H1 (cell line): Measurements from ENCODE around the gene ACTR3C. TPM values are rescaled to one million over a fixed set of nuclear protein-coding genes. Genes with fewer than 3 reads are reported as not detected.
A peak's percentile ranks its signal among the peaks of the same experiment; 100 is the strongest.

Experiments used
- CTCF ChIA-PET: fragments of 300-600 bp; sonication (Branson Sonifier 250); formaldehyde crosslinking; loops from one replicate; lab custom pipeline; 2021; ENCODE audit not compliant: partially characterized antibody; lab: Charles Lee
- POLR2A ChIA-PET: fragments of 300-600 bp; sonication (Branson Sonifier 250); formaldehyde crosslinking; loops from one replicate; lab custom pipeline; 2021; ENCODE audit warnings: inconsistent platforms; ENCODE audit not compliant: partially characterized antibody; lab: Charles Lee
- DNase-seq, 2 experiments: peaks; one replicate each; pipeline versions ENCODE4 v3.0.0 to v3.0.0-alpha.2; 2010 to 2022; ENCODE audit warnings: low spot score in 2 of 2, low read depth in 1 of 2, mixed read lengths in 1 of 2
- FAIRE-seq: peaks from 2 replicates; lab custom pipeline; 2011; peaks lifted over from hg19 to GRCh38; lab: Jason Lieb, UNC
- H2AFZ ChIP-seq: 2 replicates; pipeline ENCODE4 v1.8.1; 2012; ENCODE audit warnings: low read length, inconsistent platforms
- H2AK5ac ChIP-seq: 2 replicates; pipeline ENCODE4 v1.6.1; 2013; ENCODE audit warnings: low read depth, low read length
- H2BK120ac ChIP-seq: replicated peaks from 2 replicates; pipeline ENCODE3; 2013; ENCODE audit warnings: low read depth, low read length, inconsistent platforms
- H2BK12ac ChIP-seq: 2 replicates; pipeline ENCODE4 v1.6.1; 2013; ENCODE audit warnings: low read depth, low read length
- H2BK15ac ChIP-seq: 2 replicates; pipeline ENCODE4 v1.6.1; 2013; ENCODE audit warnings: low read length
- H2BK20ac ChIP-seq: 2 replicates; pipeline ENCODE4 v1.6.1; 2013; ENCODE audit warnings: low read length
- H2BK5ac ChIP-seq: 2 replicates; pipeline ENCODE4 v1.6.1; 2013; ENCODE audit warnings: low read depth, low read length
- H3K14ac ChIP-seq: 2 replicates; pipeline ENCODE4 v1.6.1; 2013; ENCODE audit warnings: inconsistent platforms; ENCODE audit not compliant: insufficient read length
- H3K18ac ChIP-seq: 2 replicates; pipeline ENCODE4 v1.6.1; 2013; ENCODE audit warnings: low read length; ENCODE audit errors: extremely low read depth
- H3K23ac ChIP-seq: 2 replicates; pipeline ENCODE4 v1.6.1; 2013; ENCODE audit warnings: inconsistent platforms; ENCODE audit not compliant: insufficient read length
- H3K23me2 ChIP-seq: 2 replicates; pipeline ENCODE4 v1.6.1; 2013; ENCODE audit warnings: low read depth, low read length
- H3K27ac ChIP-seq: 2 replicates; pipeline ENCODE4 v1.6.1; 2011; ENCODE audit warnings: low read depth, low read length, inconsistent platforms
- H3K27me3 ChIP-seq, 4 experiments: replicated peaks in 1 of 4; 1 replicate in 1 of 4; 2 replicates in 3 of 4; pipeline versions ENCODE4 v1.6.1 to v1.8.1; 2011 to 2013; ENCODE audit warnings: low read length in 3 of 4, mild to moderate bottlenecking in 3 of 4, inconsistent platforms in 2 of 4, mixed read lengths in 2 of 4, moderate library complexity in 1 of 4; ENCODE audit not compliant: control insufficient read depth in 3 of 4, insufficient read depth in 3 of 4; ENCODE audit errors: extremely low read depth in 1 of 4
- H3K36me3 ChIP-seq, 4 experiments: 2 replicates each; pipeline versions ENCODE4 v1.6.1 to v1.8.1; 2011 to 2013; ENCODE audit warnings: mild to moderate bottlenecking in 4 of 4, low read length in 3 of 4, moderate library complexity in 2 of 4, control low read depth in 1 of 4, inconsistent platforms in 1 of 4; ENCODE audit not compliant: insufficient read depth in 4 of 4, control insufficient read depth in 2 of 4
- H3K4ac ChIP-seq: replicated peaks from 2 replicates; pipeline ENCODE3; 2013; ENCODE audit warnings: low read length, low read depth, mixed read lengths, inconsistent platforms; ENCODE audit not compliant: insufficient read length
- H3K4me1 ChIP-seq, 4 experiments: replicated peaks in 1 of 4; 1 replicate in 1 of 4; 2 replicates in 3 of 4; pipeline versions ENCODE4 v1.6.1 to v1.8.1; 2011 to 2013; ENCODE audit warnings: low read length in 3 of 4, inconsistent platforms in 2 of 4, mixed read lengths in 1 of 4; ENCODE audit not compliant: insufficient read depth in 4 of 4, control insufficient read depth in 3 of 4
- H3K4me2 ChIP-seq, 2 experiments: 2 replicates each; pipeline versions ENCODE4 v1.6.1 to v1.8.1; 2011 to 2013; ENCODE audit warnings: low read depth in 2 of 2, low read length in 2 of 2, control low read depth in 1 of 2, inconsistent platforms in 1 of 2, mild to moderate bottlenecking in 1 of 2; ENCODE audit not compliant: insufficient read depth in 1 of 2
- H3K4me3 ChIP-seq, 4 experiments: fragments of 200-600, 300-600 bp in 1 of 4; sonication (generic), shearing (Covaris generic), sonication (Bioruptor Twin) in 1 of 4; 2 replicates each; pipeline versions ENCODE4 v1.5.1 to v1.8.1; 2011 to 2016; ENCODE audit warnings: low read length in 4 of 4, low read depth in 3 of 4, control low read depth in 2 of 4, inconsistent platforms in 2 of 4, mild to moderate bottlenecking in 2 of 4, mixed read lengths in 1 of 4, moderate library complexity in 1 of 4; ENCODE audit not compliant: insufficient read depth in 2 of 4; ENCODE audit errors: extremely low read depth in 1 of 4
- H3K56ac ChIP-seq: replicated peaks from 2 replicates; pipeline ENCODE3; 2013; ENCODE audit warnings: low read depth, mild to moderate bottlenecking, mixed read lengths, low read length, inconsistent platforms; ENCODE audit not compliant: insufficient read length
- H3K79me1 ChIP-seq: 2 replicates; pipeline ENCODE4 v1.6.1; 2013; ENCODE audit warnings: low read depth, low read length, control low read depth
- H3K79me2 ChIP-seq, 2 experiments: 2 replicates each; pipeline versions ENCODE4 v1.6.1 to v1.8.1; 2012 to 2013; ENCODE audit warnings: low read length in 2 of 2, mild to moderate bottlenecking in 2 of 2, inconsistent platforms in 1 of 2; ENCODE audit not compliant: insufficient read depth in 2 of 2, control insufficient read depth in 1 of 2
- H3K9ac ChIP-seq, 4 experiments: replicated peaks in 1 of 4; 1 replicate in 1 of 4; 2 replicates in 3 of 4; pipeline versions ENCODE4 v1.6.1 to v1.8.1; 2011 to 2013; ENCODE audit warnings: low read depth in 3 of 4, low read length in 3 of 4, control low read depth in 2 of 4, mild to moderate bottlenecking in 2 of 4, moderate library complexity in 2 of 4, inconsistent platforms in 1 of 4; ENCODE audit errors: extremely low read depth in 1 of 4
- H3K9me3 ChIP-seq, 2 experiments: 2 replicates each; pipeline versions ENCODE4 v1.6.1 to v1.8.1; 2012 to 2013; ENCODE audit warnings: mild to moderate bottlenecking in 2 of 2, moderate library complexity in 2 of 2, control low read depth in 1 of 2, inconsistent platforms in 1 of 2, low read depth in 1 of 2, low read length in 1 of 2, mixed read lengths in 1 of 2; ENCODE audit not compliant: insufficient read depth in 2 of 2
- H4K20me1 ChIP-seq, 2 experiments: replicated peaks in 1 of 2; 2 replicates each; pipeline versions ENCODE3 to v1.8.1; 2011 to 2013; ENCODE audit warnings: inconsistent platforms in 2 of 2, low read length in 2 of 2, mild to moderate bottlenecking in 1 of 2; ENCODE audit not compliant: insufficient read depth in 2 of 2, control insufficient read depth in 1 of 2
- H4K5ac ChIP-seq: 2 replicates; pipeline ENCODE4 v1.6.1; 2013; ENCODE audit warnings: low read length, low read depth, mixed read lengths, inconsistent platforms; ENCODE audit not compliant: insufficient read length
- H4K8ac ChIP-seq: 2 replicates; pipeline ENCODE4 v1.8.0; 2013; ENCODE audit warnings: mild to moderate bottlenecking, moderate library complexity, low read length, inconsistent platforms; ENCODE audit not compliant: insufficient read depth; ENCODE audit errors: extremely low read depth
- H4K91ac ChIP-seq: replicated peaks from 2 replicates; pipeline ENCODE3; 2013; ENCODE audit warnings: low read length, mixed read lengths, inconsistent platforms; ENCODE audit not compliant: insufficient read length
- ATF2 ChIP-seq: IDR thresholded peaks from 2 replicates; pipeline ENCODE4 v1.6.1; 2012; ENCODE audit warnings: low read length, inconsistent platforms
- CTCF ChIP-seq, 3 experiments: IDR thresholded peaks; 1 replicate in 2 of 3; 2 replicates in 1 of 3; pipeline versions ENCODE4 v1.5.1 to v1.6.1; 2011; ENCODE audit warnings: low read length in 3 of 3, mild to moderate bottlenecking in 3 of 3, inconsistent platforms in 2 of 3, low read depth in 1 of 3, moderate library complexity in 1 of 3; ENCODE audit not compliant: insufficient read depth in 1 of 3; ENCODE audit errors: control extremely low read depth in 1 of 3
- EZH2 ChIP-seq: fragments of 200-600 bp; sonication (generic); IDR thresholded peaks from 2 replicates; pipeline ENCODE4 v1.7.1; 2012; ENCODE audit warnings: low read depth, mild to moderate bottlenecking, moderate library complexity, low read length, inconsistent platforms; ENCODE audit not compliant: severe bottlenecking
- JUN ChIP-seq: IDR thresholded peaks from 2 replicates; pipeline ENCODE4 v1.6.1; 2011; ENCODE audit warnings: low read depth, mild to moderate bottlenecking, improper control_type of control experiment, low read length
- KDM5A ChIP-seq: fragments of 200-600 bp; IDR thresholded peaks from 2 replicates; pipeline ENCODE4 v1.7.1; 2012; ENCODE audit warnings: mild to moderate bottlenecking, low read length, inconsistent platforms, mixed read lengths
- RAD21 ChIP-seq, 2 experiments: IDR thresholded peaks in 1 of 2; conservative IDR thresholded peaks in 1 of 2; 2 replicates each; pipeline ENCODE4 v1.6.1; 2011; ENCODE audit warnings: low read depth in 2 of 2, low read length in 2 of 2, improper control_type of control experiment in 1 of 2, inconsistent platforms in 1 of 2, mild to moderate bottlenecking in 1 of 2, moderate library complexity in 1 of 2
- whole genome bisulfite sequencing, 2 experiments: shearing (Covaris generic) in 1 of 2; methylation state at CpG; one replicate each; pipeline versions ENCODE4 v1.1.6 to v1.1.7; 2013 to 2015; ENCODE audit warnings: low lambda C conversion rate in 2 of 2, mixed read lengths in 2 of 2, inconsistent platforms in 1 of 2, low coverage in 1 of 2, missing lambda C conversion rate in 1 of 2; ENCODE audit not compliant: insufficient replicate concordance in 2 of 2, insufficient coverage in 1 of 2, insufficient read length in 1 of 2; ENCODE audit errors: extremely low coverage in 1 of 2, missing lambda C conversion rate in 1 of 2; 5-methylcytosine and 5-hydroxymethylcytosine counted together
- polyA plus RNA-seq, 7 experiments: library from polyadenylated mRNA; depleted of rRNA in 3 of 7; stranded (reverse) in 5 of 7; unstranded in 2 of 7; fragments of >200 nt in 5 of 7; fragments of 200-250 nt in 2 of 7; gene quantifications; 1 replicate in 5 of 7; 2 replicates in 1 of 7; 4 replicates in 1 of 7; pipeline versions ENCODE4 v1.2.1 to v1.2.3, GENCODE V29; 2011 to 2013; ENCODE audit warnings: missing spikeins in 2 of 7, mixed read lengths in 2 of 7
- total RNA-seq: library from RNA; stranded (reverse); fragmentation: NEBNext Ultra II Directional; extraction: Animal tissue kit (Norgen Biotek cat#: 25700); gene quantifications from 2 replicates; pipeline ENCODE4 v1.2.1, GENCODE V29; 2021
- TF ChIP-seq, protein P1 (sequence below): IDR thresholded peaks from 2 replicates; pipeline ENCODE4 v1.6.1; 2012; ENCODE audit warnings: inconsistent platforms

Gene ACTR3C
- total and polyA plus RNA-seq, 2 of the 8 experiments (the other 6 are each of a cell fraction or from before 2014, with no cell fraction given) = 1.5 TPM; not detected in 1

DNA sequence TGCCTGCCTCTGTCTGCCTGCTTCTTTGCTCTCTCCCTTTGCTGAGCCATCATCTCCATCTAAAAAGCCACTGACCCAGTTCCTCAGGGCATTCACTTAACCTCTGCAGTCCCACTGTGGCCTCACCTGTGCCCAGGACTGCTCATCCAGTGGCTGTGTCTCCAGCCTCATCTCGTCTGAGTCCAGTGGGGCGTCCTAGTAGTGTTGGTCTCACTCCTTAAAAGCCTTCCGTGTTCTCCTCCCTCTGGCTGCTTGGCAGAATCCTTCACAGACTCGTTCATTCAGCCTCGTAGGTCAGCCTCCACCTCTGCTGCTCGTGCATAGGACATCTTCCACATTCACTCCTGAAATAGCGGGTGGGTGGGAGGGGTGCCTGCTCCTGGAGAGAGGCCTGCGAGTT is 10.8 kb upstream of the ACTR3C start:
- 0 out of 2 replicates have a peak overlapping the region, but pooled peaks have one; percentile 61 for H2BK20ac ChIP-seq
- no peak overlapping the region for H3K4me3 ChIP-seq
- peaks cover 0 to 8% of the 10 kb centered on the region in 2 experiments; a peak in 2 of 4 replicates for H3K79me2 ChIP-seq
- DNase-seq (no peak), FAIRE-seq (no peak)
- no peak overlapping the region for H4K5ac ChIP-seq
- ChIA-PET CTCF (interaction anchor here (1.0 to 2.2 kb wide), 3 partner anchors 22 to 46 kb away, joined by 3 to 10 read pairs (median 3); no protein-coding TSS in a partner anchor), POLR2A (interaction anchor here (1.2 to 7.6 kb wide), 8 partner anchors 9 to 77 kb away, joined by 4 to 76 read pairs (median 6); partner anchors contain the start of genes ACTR3C, LRRC61 and REPIN1)
- peak overlapping the region; percentile 52; the same call in 1 of the 2 replicates for H2BK5ac ChIP-seq
- H3K9me3 ChIP-seq = no peaks in the 10 kb centered on the region
- H4K91ac ChIP-seq = peak overlapping the region; percentile 29
- peaks cover 15 to 56% (median 34%) of the 10 kb centered on the region in 4 experiments for H3K4me1 ChIP-seq
- no peak overlapping the region for H3K4ac ChIP-seq
- H3K79me1 ChIP-seq = peaks cover 6% of the 10 kb centered on the region
- no peak overlapping the region for H3K4me2 ChIP-seq
- H3K56ac ChIP-seq = no peak overlapping the region
- no peak overlapping the region for H2AFZ ChIP-seq
- H3K27me3 ChIP-seq = 0 out of 7 replicates have a peak, but pooled peaks cover 0 to 2% (median 0%) of the 10 kb centered on the region in 4 experiments
- peak overlapping the region; percentile 53; the same call in 1 of the 2 replicates for H2BK15ac ChIP-seq
- H4K20me1 ChIP-seq = peaks cover 3 to 13% of the 10 kb centered on the region in 2 experiments
- H3K14ac ChIP-seq = no peak overlapping the region
- peak overlapping the region; percentile 28 for H4K8ac ChIP-seq
- H3K23ac ChIP-seq = no peak overlapping the region
- H3K9ac ChIP-seq = no peak overlapping the region
- peaks cover 2 to 22% (median 11%) of the 10 kb centered on the region in 4 experiments; a peak in 6 of 8 replicates for H3K36me3 ChIP-seq
- peak overlapping the region; percentile 24; the same call in 1 of the 2 replicates for H3K18ac ChIP-seq
- peak overlapping the region; percentile 94 for H2BK12ac ChIP-seq
- 95% methylated on average over 8 of the region's 8 CpGs; no CpG with 5 or more reads in 1 of the 2 experiments for WGBS, 2 experiments
- peak overlapping the region; percentile 95 for H2AK5ac ChIP-seq
- H3K23me2 ChIP-seq = no peaks in the 10 kb centered on the region
- no peak overlapping the region for H2BK120ac ChIP-seq
- H3K27ac ChIP-seq = no peak overlapping the region
- TF ChIP-seq JUN = no peak
- no peak for TF ChIP-seq KDM5A
- no peak for TF ChIP-seq CTCF (IDR thresholded peaks at IDR 0.05; ENCODE audit: control extremely low read depth in 1 of 3, insufficient read depth in 1 of 3, low read depth in 1 of 3, low read length in 3 of 3)
- TF ChIP-seq RAD21 (IDR thresholded peaks at IDR 0.05 in 1 of 2, conservative IDR thresholded peaks at IDR 0.05 in 1 of 2; ENCODE audit: low read depth in 2 of 2, low read length in 2 of 2) = no peak
- TF ChIP-seq ATF2 = no peak
- TF ChIP-seq EZH2 = no peak
- TF ChIP-seq, protein P1, sequence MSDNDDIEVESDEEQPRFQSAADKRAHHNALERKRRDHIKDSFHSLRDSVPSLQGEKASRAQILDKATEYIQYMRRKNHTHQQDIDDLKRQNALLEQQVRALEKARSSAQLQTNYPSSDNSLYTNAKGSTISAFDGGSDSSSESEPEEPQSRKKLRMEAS = no peak
